Activated T-helper 1 cell treated with anti-CD3 and anti-CD28 coated beads, Interleukin-12 subunit alpha, Interleukin-12 subunit beta, Interleukin-2, Interleukin-4 antibody, amounts not matched to agents 30 ng/mL and 10 ng/mL and 1 ng/mL, durations not matched to agents 14 hours and 24 hours and 36 hours (primary cell): ENCODE measurements around the gene FILIP1L. TPM values are rescaled to one million over a fixed set of nuclear protein-coding genes. Genes with fewer than 3 reads are reported as not detected.
A peak's percentile ranks its signal among the peaks of the same experiment; 100 is the strongest.

Source experiments
- DNase-seq: peaks from one replicate; pipeline ENCODE4 v3.0.0; 2021; ENCODE audit warnings: low spot score
- H3K27ac Mint-ChIP-seq: one replicate; pipeline ENCODE4 v1.8.0; 2021; ENCODE audit warnings: mild to moderate bottlenecking, mixed read lengths
- H3K27me3 Mint-ChIP-seq: one replicate; pipeline ENCODE4 v1.8.0; 2022; ENCODE audit warnings: mild to moderate bottlenecking, moderate library complexity, mixed read lengths; ENCODE audit not compliant: insufficient read depth
- H3K36me3 Mint-ChIP-seq: one replicate; pipeline ENCODE4 v1.8.0; 2021; ENCODE audit warnings: low read depth, mixed read lengths
- H3K4me1 Mint-ChIP-seq: one replicate; pipeline ENCODE4 v1.8.0; 2021; ENCODE audit warnings: low read depth, mixed read lengths
- H3K4me3 Mint-ChIP-seq: one replicate; pipeline ENCODE4 v1.8.0; 2021; ENCODE audit warnings: mild to moderate bottlenecking, moderate library complexity, mixed read lengths
- H3K9me3 Mint-ChIP-seq: one replicate; pipeline ENCODE4 v1.8.0; 2021; ENCODE audit warnings: mixed read lengths
- intact Hi-C: fragments of 100-400 bp; cut with micrococcal nuclease; formaldehyde crosslinking; loops from one replicate; pipeline ENCODE4 v1.15.1; 2024
- total RNA-seq: library from RNA; stranded (reverse); gene quantifications from 2 replicates; pipeline ENCODE4 v1.2.3, GENCODE V29; 2022

FILIP1L gene
- total RNA-seq, 1 donor from 2014 or later = 2.9 TPM

DNA sequence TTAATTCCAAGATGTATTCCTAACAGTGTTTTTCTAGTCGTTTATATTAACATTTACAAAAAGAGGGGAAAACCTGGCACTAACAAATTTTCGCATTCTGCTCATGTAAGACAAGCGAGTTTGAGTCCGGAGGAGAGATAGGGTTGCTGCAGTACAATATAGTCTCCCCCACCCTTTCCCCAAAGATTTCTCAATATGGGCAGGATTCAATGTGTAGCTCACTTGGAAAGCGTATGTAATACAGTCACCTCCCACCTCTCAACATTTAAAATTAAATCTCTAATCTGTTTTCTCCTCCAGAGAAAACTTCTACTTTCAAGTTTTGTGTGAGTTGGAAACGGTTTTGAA lies 238.7 kb downstream of the FILIP1L start:
- H3K27me3 Mint-ChIP-seq = peaks cover 14% of the 10 kb centered on the region
- H3K36me3 Mint-ChIP-seq = peaks cover 21% of the 10 kb centered on the region
- DNase-seq = no peak
- intact Hi-C loops = loop anchor here (1.0 to 10.0 kb wide), 3 partner anchors 9 to 1311 kb away; partner anchors contain the start of gene CMSS1
- H3K27ac Mint-ChIP-seq = no peak overlapping the region
- H3K4me3 Mint-ChIP-seq = peak overlapping the region; percentile 82
- H3K4me1 Mint-ChIP-seq = peaks cover 60% of the 10 kb centered on the region
- H3K9me3 Mint-ChIP-seq = no peaks in the 10 kb centered on the region

GRCh38 chr3:99874237-99875002 lies 239.9 kb downstream of the FILIP1L start:
- peaks cover 24% of the 10 kb centered on the region for H3K36me3 Mint-ChIP-seq
- peaks cover 11% of the 10 kb centered on the region for H3K27me3 Mint-ChIP-seq
- peak overlapping the region; percentile 56 for H3K4me3 Mint-ChIP-seq
- H3K9me3 Mint-ChIP-seq = no peaks in the 10 kb centered on the region
- peaks cover 71% of the 10 kb centered on the region for H3K4me1 Mint-ChIP-seq
- DNase-seq = no peak
- no peak overlapping the region for H3K27ac Mint-ChIP-seq
- intact Hi-C loops = loop anchor here (1.0 to 10.0 kb wide), 3 partner anchors 10 to 1310 kb away; partner anchors contain the start of gene CMSS1

DNA sequence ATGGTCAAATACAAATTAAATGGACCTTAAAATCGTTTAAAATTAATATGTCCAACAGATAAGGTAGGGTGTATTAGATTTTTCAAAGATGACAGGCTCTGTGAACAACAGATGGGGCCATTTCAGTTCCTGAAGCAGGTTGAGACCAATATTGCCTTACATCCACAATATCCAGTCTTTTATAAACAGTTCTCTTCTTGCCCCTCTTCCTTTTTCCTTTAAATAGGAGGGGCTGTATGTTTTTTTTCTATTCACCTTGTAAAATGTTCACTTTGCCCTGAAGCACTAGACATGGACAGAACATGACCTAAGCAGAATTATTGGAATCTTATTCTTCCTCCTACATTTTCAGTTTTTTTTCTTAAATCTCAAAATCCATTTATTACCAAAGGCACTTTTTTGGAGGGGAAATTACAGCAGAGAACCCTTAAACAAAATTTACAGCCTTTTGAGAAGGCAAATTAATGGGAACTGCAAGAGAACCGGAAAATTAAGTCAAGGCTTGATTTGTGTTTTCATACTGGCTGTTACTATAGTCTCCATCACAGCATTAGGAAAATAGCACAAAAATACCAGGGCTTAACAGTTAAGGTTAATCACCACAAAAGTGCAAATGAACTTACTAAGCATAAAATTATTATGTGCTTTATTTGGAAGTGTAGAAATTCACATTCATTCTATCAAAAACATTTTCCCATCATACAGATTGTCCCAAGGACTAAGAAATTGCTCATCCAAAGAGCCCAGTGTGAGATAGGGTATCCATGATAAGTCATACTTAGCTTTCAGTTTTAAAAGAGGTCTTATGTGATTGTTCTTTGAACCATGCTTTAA lies 240.8 kb downstream of the FILIP1L start:
- intact Hi-C loops = loop anchor here (1.0 to 10.0 kb wide), 2 partner anchors 17 to 1309 kb away; no protein-coding TSS in a partner anchor
- H3K9me3 Mint-ChIP-seq = no peaks in the 10 kb centered on the region
- peak overlapping the region; percentile 56 for H3K4me3 Mint-ChIP-seq
- peaks cover 10% of the 10 kb centered on the region for H3K27me3 Mint-ChIP-seq
- peaks cover 23% of the 10 kb centered on the region for H3K36me3 Mint-ChIP-seq
- H3K27ac Mint-ChIP-seq = peak overlapping the region; percentile 18
- H3K4me1 Mint-ChIP-seq = peaks cover 80% of the 10 kb centered on the region
- no peak for DNase-seq

DNA sequence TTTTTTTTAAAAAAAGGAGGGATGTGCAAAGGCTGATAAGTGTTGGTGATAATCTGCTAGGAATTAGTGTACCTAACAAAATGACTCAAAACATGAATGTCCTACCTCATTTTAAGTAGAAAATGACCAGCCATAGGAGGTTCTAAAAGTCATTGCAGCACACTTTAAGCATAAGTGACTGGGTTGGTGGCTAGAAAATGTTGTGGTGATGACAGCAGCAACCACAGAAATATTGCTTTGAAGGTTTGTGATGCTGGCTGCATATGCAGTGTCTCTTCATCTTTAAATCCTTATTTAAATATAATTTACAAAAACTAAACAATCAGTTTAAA lies 241.4 kb downstream of the FILIP1L start:
- H3K4me3 Mint-ChIP-seq = peak overlapping the region; percentile 53
- H3K27me3 Mint-ChIP-seq = peaks cover 7% of the 10 kb centered on the region
- H3K4me1 Mint-ChIP-seq = peaks cover 82% of the 10 kb centered on the region
- H3K27ac Mint-ChIP-seq = peak overlapping the region; percentile 68
- no peaks in the 10 kb centered on the region for H3K9me3 Mint-ChIP-seq
- DNase-seq = peak; percentile 22
- intact Hi-C loops = loop anchor here (1.0 to 10.0 kb wide), 2 partner anchors 17 to 1308 kb away; no protein-coding TSS in a partner anchor
- peaks cover 23% of the 10 kb centered on the region for H3K36me3 Mint-ChIP-seq

DNA sequence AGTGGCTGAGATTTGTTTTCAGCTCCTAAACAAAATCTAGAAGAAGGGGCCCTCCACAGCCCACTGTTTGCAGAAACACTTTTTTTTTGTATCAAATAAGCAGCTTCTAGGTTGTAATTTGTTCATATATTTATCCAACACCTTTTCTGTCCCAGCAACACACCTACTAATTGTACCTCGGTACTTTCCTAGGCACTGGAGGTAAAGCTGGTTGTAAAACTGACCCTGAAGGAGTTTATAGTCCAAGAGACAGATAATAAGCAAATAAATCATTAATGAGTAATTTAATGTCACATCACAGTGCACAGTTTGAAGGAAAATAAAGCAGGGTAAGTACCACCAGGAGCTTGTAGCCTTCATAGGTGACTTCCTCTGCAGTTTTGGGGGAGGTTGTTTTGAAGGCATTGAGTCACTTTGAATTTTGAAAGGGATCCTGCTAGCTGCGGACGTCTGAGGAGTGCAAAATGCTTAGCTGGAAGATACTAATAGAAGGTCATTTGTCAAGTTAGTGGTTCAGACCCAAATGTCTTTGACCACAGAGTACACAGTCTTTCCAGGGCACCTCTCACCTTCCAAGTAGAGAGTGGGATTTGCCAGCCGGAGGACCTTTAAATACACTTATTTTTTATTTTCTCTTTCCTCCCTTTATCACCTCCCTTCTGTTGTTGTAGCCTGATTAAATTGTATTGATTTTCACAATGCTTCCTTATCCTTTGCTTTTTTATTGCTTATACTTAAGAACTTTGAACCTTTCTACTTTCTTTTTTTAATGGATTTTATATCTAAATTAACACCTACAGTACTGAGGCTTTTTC lies 242.9 kb downstream of the FILIP1L start:
- Mint-ChIP-seq H3K9me3 (no peaks in the 10 kb centered on the region), H3K27ac (no peak overlapping the region), H3K36me3 (peaks cover 21% of the 10 kb centered on the region), H3K4me3 (no peak overlapping the region), H3K27me3 (peaks cover 2% of the 10 kb centered on the region), H3K4me1 (peaks cover 85% of the 10 kb centered on the region)
- intact Hi-C loops = loop anchor here (10.0 kb wide), 1 partner anchor 1307 kb away; no protein-coding TSS in a partner anchor
- DNase-seq = no peak

DNA sequence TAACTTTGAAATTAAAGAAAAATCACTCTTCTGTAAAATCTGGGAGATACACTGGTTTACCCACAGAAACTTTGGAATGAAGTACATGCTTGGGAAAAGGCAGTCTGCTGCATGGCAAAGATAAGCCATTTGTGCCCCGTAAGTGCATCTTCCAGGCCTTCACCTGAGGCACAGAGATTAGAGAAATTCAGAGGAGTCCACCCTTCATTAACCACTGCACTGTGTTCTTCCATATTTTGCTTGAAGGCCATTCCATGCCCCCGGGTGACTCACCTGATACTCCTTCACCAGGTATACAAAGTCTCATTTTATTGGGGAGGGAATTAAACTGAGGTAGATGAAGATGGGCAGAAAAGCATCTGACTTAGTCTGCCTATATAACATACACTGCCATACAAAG lies 243.6 kb downstream of the FILIP1L start:
- H3K27me3 Mint-ChIP-seq = no peaks in the 10 kb centered on the region
- intact Hi-C loops = loop anchor here (10.0 kb wide), 1 partner anchor 1306 kb away; no protein-coding TSS in a partner anchor
- peaks cover 22% of the 10 kb centered on the region for H3K36me3 Mint-ChIP-seq
- DNase-seq = no peak
- H3K4me1 Mint-ChIP-seq = peaks cover 89% of the 10 kb centered on the region
- no peak overlapping the region for H3K27ac Mint-ChIP-seq
- no peaks in the 10 kb centered on the region for H3K9me3 Mint-ChIP-seq
- H3K4me3 Mint-ChIP-seq = no peak overlapping the region

DNA sequence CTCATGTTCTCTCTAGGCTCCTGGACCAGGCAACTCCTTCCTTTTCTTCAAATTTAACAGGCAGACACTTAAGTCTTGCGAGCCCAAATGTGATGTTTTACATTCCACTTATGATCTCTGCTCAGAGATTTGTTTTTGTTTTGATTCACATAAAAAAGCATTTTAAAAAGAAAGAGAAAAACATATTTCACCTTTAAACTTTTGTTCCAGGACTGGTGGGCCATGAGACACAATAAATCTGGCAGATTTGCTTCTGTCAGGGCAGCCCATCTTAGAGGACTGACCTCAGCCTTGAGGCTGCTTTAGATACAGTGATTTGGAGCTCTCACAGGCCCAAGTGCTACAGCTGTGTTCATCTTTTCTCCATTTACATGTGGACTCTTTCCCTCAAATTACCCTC lies 244.7 kb downstream of the FILIP1L start:
- no peaks in the 10 kb centered on the region for H3K9me3 Mint-ChIP-seq
- peaks cover 95% of the 10 kb centered on the region for H3K4me1 Mint-ChIP-seq
- no peak overlapping the region for H3K27ac Mint-ChIP-seq
- intact Hi-C loops = loop anchor here (10.0 kb wide), 1 partner anchor 1305 kb away; no protein-coding TSS in a partner anchor
- no peaks in the 10 kb centered on the region for H3K27me3 Mint-ChIP-seq
- no peak overlapping the region for H3K4me3 Mint-ChIP-seq
- H3K36me3 Mint-ChIP-seq = peaks cover 24% of the 10 kb centered on the region
- no peak for DNase-seq

DNA sequence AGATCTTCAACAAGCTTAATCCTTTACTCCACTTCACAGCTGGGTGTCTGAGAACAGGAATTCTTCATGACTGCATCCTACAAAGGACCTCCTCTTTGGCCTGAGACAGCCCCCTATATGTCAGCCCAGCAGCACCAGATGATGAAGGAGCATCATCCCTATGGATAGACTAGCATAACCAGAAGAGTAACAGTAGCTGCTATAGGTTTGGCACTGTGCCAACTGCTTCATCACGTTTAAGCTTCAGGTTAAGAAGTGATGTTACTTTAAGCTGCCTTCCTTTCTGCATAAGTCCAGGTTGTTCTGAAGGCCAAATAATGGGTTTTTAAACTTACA lies 246.0 kb downstream of the FILIP1L start:
- Mint-ChIP-seq H3K4me3 (peak overlapping the region; percentile 70), H3K36me3 (peaks cover 31% of the 10 kb centered on the region), H3K9me3 (no peaks in the 10 kb centered on the region), H3K27me3 (no peaks in the 10 kb centered on the region), H3K27ac (peak overlapping the region; percentile 92), H3K4me1 (peaks cover 97% of the 10 kb centered on the region)
- peak; percentile 7 for DNase-seq
- intact Hi-C loops = loop anchor here (1.0 kb wide), 1 partner anchor 8 kb away; no protein-coding TSS in a partner anchor

GRCh38 chr3:99867594-99868310 lies 246.5 kb downstream of the FILIP1L start:
- intact Hi-C loops = loop anchor here (1.0 to 2.0 kb wide), 2 partner anchors 9 to 205 kb away; no protein-coding TSS in a partner anchor
- H3K9me3 Mint-ChIP-seq = no peaks in the 10 kb centered on the region
- peak overlapping the region; percentile 92 for H3K27ac Mint-ChIP-seq
- peaks cover 34% of the 10 kb centered on the region for H3K36me3 Mint-ChIP-seq
- peaks cover 99% of the 10 kb centered on the region for H3K4me1 Mint-ChIP-seq
- no peaks in the 10 kb centered on the region for H3K27me3 Mint-ChIP-seq
- peak; percentile 22 for DNase-seq
- peak overlapping the region; percentile 70 for H3K4me3 Mint-ChIP-seq

DNA sequence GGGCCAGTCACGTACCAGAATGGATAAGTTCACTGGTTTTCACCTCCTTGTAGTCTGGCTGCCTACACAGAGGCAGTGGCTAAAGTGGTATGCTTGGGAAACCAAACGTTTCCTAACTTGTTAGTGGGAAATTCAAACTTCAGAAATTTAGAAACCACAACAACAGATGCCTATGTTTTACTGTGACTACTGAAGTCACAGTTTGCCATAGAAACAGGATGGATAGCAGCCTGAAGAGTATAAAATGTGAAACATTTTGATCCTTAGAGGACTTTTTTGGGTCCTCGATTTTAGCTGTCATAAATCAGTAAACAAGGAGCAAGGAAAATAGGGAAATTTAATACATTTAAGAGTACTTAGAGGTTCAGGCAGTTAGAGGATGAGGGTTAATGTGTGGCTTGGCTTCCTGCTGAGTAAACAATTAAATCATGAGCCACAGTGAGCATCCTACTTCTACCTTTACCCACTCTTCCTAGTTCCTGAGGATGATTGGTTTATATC lies 248.0 kb downstream of the FILIP1L start:
- Mint-ChIP-seq H3K27ac (peak overlapping the region; percentile 92), H3K36me3 (peaks cover 31% of the 10 kb centered on the region), H3K9me3 (no peaks in the 10 kb centered on the region), H3K4me3 (peak overlapping the region; percentile 70), H3K27me3 (no peaks in the 10 kb centered on the region), H3K4me1 (peaks cover 95% of the 10 kb centered on the region)
- intact Hi-C loops = loop anchor here (1.0 to 2.0 kb wide), 3 partner anchors 9 to 221 kb away; no protein-coding TSS in a partner anchor
- peak; percentile 30 for DNase-seq

- peaks cover 95% of the 10 kb centered on the region for H3K4me1 Mint-ChIP-seq
- H3K4me3 Mint-ChIP-seq = no peak overlapping the region
- no peak overlapping the region for H3K27ac Mint-ChIP-seq
- intact Hi-C loops = no loop called here
- H3K36me3 Mint-ChIP-seq = peaks cover 30% of the 10 kb centered on the region
- H3K27me3 Mint-ChIP-seq = peaks cover 3% of the 10 kb centered on the region
- H3K9me3 Mint-ChIP-seq = no peaks in the 10 kb centered on the region
- DNase-seq = no peak
Measured at GRCh38 chr3:99865321-99865720, 249.0 kb downstream of the FILIP1L start.
